ENCODE measurements around the gene DHX8.
"Not testable (repeated sequence)": the region's sequence is repeated elsewhere in the genome, so short reads cannot be mapped to it uniquely, and the experiment has no call there.

Gene DHX8

DNA sequence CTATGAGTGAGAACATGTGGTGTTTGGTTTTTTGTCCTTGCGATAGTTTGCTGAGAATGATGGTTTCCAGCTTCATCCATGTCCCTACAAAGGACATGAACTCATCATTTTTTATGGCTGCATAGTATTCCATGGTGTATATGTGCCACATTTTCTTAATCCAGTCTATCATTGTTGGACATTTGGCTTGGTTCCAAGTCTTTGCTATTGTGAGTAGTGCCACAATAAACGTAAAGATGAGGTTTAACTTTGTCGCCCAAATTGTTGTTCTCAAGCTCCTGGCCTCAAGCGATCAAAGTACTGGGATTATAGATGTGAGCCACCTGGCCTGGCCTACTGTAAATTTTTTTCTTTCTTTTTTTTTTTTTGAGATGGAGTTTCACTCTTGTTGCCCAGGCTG is 21.2 kb upstream of the DHX8 start:
- not testable (repeated sequence) for DNase-seq

DNA sequence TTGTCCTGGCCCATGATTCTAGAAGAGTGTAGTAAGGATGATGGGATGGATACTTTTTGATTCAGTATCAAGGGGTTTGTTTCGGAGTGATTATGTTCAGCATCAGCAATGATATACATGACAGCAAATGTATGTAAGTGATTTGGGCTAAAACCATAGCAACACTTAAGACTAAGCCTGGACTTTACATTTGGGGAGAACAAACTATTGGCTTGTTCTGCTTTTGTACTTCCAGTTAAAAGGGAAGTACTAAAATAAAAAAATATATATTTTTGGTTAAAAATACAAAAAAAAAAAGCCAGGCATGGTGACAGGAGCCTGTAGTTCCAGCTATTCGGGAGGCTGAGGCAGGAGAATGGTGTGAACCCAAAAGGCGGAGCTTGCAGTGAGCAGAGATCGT is 20.5 kb upstream of the DHX8 start:
- DNase-seq = no peak

DNA sequence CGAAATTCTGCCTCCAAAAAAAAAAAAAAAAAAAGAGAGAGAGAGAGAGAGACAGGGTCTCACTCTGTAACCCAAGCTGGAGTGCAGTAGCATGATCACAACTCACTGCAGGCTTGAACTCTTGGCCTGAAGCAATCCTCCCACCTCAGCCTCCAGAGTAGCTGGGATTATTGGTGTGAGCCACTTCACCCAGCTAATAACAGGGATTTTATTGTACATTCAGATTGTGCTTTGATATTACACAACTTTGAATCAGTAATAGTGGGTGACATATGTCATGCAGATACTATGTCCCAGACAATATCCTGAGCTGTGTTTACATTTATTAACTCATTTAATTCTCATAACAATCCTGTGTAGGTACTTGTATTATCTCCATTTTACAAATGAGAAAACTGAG is 19.7 kb upstream of the DHX8 start:
- no peak for DNase-seq

DNA sequence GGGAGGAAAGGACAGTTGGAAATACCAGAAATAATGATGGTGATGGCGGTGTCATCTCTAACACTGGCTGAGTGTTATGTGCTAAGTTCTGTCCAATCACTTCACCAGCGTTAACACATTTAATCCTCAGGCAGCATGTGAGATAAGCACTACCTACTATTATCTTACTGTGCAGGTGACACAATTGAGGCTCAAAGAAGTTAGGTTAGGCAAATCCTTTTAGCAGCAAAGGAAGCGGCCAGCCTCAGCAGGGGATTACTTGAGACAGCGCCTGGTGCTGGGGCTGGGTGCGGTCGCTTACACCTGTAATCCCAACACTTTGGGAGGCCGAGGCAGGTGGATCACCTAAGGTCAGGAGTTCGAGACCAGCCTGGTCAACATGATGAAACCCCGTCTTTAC is 18.7 kb upstream of the DHX8 start:
- DNase-seq = no peak

DNA sequence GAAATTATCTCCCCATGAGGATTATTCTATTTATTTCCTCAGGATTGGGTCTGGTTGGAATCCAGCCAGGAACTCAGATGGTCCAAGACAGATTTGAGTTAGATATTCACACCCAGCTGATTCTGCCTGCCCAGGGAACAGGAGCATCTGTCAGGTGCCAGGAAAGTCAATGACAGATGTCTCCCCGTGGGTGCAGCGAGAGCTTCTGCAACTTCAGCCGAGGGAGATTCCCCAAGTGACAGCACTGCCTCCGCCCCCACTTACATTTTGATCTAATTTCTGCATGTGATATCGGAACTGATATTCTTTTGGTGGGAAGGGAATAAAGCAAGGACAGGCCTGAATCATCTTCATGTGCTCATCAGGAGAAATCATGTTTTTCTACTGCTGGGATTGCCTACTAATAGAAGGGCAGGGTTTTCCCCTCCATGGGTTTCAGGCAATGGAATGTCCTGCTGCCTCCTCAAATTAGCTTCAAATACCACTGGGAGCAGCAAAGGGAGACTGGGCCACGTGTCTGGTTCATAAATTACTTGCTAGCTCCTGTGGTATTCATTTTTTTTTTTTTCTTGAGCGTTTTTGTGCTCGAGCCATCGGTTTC is 15.7 kb upstream of the DHX8 start:
- no peak for DNase-seq

GRCh38 chr17:43468691-43469139 is 15.1 kb upstream of the DHX8 start:
- DNase-seq = no peak

DNA sequence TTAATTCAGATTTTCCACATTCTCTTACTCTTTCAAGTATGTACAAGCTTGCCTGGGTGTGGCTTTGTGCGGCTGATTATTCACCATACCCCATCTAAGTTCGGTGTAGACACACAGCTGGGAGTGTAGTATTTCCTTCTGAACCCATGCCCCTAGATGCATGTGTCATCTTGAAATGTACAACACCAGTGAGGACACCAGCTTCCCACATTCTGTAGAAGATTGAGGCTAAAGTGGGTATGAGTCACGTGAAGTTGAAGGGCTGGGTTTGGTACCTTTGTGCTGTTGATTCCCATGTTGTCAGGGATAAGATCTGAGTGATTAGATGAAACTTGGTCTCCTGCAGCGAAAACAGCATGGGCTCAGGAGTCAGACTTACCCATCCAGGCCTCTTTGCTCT is 14.6 kb upstream of the DHX8 start:
- no peak for DNase-seq

DNA sequence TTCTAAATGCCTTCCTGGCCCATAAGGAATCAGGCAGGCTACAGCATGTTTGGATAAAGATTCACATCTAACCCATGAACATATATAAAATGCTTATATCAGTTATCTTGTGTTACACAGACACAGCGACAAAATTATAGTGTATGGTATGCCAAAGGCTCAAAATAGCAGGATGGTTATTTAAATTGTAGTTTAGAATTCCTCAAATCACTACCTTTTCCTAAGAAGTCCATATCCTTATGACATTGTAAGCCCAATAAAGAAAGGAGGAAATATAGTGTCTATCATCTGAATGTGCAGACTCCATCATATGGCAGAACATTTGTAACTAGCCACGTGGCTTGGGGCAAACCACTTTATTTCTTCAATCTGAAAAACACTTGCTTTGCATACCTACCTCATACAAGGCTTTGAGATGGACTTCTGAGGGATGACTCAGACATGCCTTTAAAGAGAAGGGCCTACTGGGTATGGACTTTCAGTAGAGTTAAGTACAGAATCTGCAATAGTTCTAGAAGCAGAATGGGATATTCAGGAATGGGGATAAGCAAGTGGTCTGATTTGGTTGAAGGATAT is 12.1 kb upstream of the DHX8 start:
- no peak for DNase-seq

DNA sequence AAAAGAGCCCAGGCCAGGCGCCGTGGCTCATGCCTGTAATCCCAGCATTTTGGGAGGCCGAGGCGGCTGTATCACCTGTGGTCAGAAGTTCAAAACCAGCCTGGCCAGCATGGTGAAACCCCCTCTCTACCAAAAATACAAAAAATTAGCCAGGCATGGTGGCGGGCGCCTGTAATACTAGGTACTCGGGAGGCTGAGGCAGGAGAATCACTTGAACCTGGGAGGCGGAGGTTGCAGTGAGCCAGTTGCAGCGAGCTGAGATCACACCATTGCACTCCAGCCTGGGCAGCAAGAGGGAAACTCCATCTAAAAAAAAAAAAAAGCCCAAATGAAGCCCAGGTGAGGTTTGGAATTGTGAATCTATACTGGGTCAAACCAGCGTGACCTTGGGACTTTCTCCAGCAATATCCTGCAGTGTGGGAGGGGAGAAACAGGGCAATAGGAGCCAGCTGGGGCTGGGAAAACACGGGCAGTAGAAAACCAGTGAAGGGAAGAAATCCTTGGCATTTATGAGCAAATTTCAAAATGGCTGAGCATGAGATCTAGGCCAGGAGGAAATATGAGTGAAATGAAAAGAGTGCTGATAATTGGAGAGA is 8.2 kb upstream of the DHX8 start:
- DNase-seq = no peak

- not testable (repeated sequence) for DNase-seq
Observed at GRCh38 chr17:43476306-43476705, 7.5 kb upstream of the DHX8 start.

GRCh38 chr17:43477832-43478634 is 5.7 kb upstream of the DHX8 start:
- DNase-seq = no peak

GRCh38 chr17:43479948-43480347 is 3.8 kb upstream of the DHX8 start:
- DNase-seq = no peak

DNA sequence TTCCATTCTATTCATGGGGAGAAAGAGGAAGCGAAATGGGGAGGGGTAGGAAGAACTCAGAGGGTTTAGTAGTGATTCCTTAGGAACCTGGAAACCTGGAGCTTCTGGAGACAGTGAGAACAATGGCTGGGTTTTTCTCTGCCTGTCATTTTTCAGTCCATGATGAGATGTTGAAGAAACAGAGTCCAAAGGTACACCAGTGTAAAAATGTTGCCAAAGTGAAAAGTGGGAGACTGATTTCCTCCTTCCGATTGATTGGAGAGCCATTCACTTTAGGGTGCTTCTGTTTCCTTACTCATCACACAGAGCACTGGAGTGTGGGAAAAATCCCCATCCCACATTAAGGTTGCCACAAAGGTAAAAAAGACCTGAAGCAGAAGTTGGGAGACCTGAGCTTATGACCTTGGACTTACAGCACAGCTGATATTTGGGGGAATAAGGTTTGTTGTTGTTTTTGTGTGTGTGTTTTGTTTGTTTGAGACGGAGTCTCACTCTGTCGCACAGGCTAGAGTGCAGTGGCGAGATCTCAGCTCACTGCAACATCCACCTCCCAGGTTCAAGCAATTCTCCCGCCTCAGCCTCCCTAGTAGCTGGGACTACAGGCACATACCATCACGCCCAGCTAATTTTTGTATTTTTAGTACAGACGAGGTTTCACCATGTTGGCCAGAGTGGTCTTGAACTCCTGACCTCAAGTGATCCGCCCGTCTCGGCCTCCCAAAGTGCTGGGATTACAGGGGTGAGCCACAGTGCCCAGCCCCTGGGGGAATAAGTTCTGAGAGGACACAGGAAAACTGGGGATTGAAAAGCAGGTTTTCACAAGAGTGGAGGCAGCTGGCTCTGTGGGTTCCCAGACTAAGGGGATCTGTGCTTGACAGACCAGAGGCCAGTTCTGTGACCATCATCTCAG is 1.4 kb upstream of the DHX8 start:
- no peak for DNase-seq

DNA sequence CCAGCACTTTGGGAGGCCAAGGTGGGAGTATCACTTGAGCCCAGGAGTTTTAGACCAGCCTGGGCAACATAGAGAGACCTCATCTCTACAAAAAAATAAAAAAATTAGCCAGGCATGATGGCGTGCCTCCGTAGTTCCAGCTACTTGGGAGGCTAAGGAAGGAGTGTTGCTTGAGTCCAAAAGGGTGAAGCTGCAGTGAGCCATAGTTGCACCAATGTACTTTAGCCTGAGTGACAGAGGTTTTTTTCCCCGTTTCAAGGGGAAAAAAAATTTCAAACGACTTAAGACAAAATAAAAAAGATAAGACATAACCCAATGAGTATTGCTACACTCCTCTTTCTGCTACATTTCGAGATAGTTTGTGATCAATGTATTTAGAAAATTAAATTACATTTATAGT is 6.8 kb downstream of the DHX8 start:
- no peak for DNase-seq

- DNase-seq = not testable (repeated sequence)
Observed at GRCh38 chr17:43509440-43509839, 25.7 kb downstream of the DHX8 start.

- DNase-seq = not testable (repeated sequence)
Observed at GRCh38 chr17:43511199-43511598, 27.4 kb downstream of the DHX8 start.

DNA sequence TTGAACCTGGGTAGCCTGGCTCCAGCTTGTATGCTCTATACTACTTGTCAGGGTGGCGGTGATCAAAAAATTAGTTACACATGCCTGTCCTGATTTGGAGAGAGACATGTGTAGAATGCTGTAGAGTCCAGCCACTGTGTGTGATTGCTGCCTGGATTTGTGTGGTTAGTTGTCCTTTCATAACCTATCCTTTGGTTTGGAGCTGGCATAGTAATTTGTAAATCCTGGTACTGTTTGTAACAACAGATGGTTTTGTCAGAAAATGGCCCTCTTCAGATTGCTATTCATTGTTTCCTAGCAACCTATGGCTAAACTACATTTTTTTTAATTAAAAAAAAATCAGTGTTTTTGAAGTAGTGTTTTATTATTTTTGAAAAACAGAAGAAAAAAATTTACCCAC is 31.9 kb downstream of the DHX8 start:
- no peak for DNase-seq

- DNase-seq = no peak
Observed at GRCh38 chr17:43517161-43517560, 33.4 kb downstream of the DHX8 start.

- DNase-seq = no peak
Observed at GRCh38 chr17:43517615-43518386, 34.0 kb downstream of the DHX8 start.

DNA sequence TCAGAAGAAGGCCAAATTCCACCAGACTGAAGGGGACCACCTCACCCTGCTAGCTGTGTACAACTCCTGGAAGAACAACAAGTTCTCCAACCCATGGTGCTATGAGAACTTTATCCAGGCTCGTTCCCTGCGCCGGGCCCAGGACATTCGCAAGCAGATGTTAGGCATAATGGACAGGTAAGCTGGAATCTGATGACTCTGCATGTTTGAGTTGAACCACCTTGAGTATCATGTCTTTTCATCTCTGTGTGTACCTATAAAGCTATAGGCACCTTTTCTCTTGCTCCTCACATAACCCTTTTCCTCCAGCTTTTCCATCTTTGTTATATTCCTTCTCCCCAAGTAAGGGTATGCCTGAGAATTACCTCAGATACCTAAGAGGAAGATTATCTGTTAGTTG is 37.6 kb downstream of the DHX8 start:
- no peak for DNase-seq

DNA sequence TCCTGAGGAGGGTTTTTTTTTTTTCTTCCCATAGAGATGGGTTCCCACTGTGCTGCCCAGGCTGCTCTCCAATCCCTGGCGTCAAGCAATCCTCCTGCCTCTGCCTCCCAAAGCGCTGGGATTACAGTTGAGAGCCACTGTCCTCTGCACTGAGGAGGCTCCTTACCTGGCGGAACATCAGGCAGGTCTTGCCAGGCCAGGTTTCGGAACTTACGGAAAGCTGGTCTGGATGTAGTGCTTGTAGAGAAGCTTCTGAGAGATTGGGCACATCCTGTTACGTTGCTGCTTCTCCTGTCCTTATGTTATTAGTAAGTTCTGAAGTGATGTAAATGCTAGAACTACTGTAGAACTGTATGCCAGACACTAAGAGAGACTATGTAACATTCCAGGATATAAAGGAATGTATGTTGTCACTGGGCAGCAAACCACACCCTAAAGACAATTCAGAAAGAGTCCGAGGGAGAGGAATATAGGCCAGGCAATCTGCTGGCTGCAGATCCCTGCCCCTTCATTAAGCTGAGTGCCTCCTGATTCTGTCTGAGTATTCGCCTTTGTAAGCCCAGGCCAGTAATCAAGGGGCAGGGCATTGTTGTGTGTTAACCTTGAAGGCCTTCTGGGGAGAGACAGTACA is 41.3 kb downstream of the DHX8 start:
- no peak for DNase-seq

All from NCI-H1930 (cell line).